ENCODE data around the gene TEX13A. TPM values are rescaled to one million over a fixed set of nuclear protein-coding genes. Genes with fewer than 3 reads are reported as not detected.

Gene TEX13A
- total RNA-seq, 1 donor from 2014 or later = not detected

GRCh38 chrX:105209406-105209805 lies 11.1 kb downstream of the TEX13A start:
- TF ChIP-seq CTCF (IDR thresholded peaks at IDR 0.05; ENCODE audit: insufficient read depth, low read length, poor library complexity, severe bottlenecking) = no peak
- no peaks in the 10 kb centered on the region for H3K27me3 ChIP-seq (ENCODE audit: control insufficient read depth, insufficient read depth, low read length)
- DNase-seq (ENCODE audit: low read depth) = no peak
- H3K36me3 ChIP-seq (ENCODE audit: control insufficient read depth, insufficient read depth, low read length) = no peaks in the 10 kb centered on the region
- H3K4me3 ChIP-seq (ENCODE audit: low read depth, low read length) = no peak overlapping the region

GRCh38 chrX:105191878-105192277 lies 28.6 kb downstream of the TEX13A start:
- peak; percentile 69 for TF ChIP-seq CTCF (IDR thresholded peaks at IDR 0.05; ENCODE audit: insufficient read depth, low read length, poor library complexity, severe bottlenecking)
- no peak for DNase-seq (ENCODE audit: low read depth)
- H3K27me3 ChIP-seq (ENCODE audit: control insufficient read depth, insufficient read depth, low read length) = no peaks in the 10 kb centered on the region
- H3K4me3 ChIP-seq (ENCODE audit: low read depth, low read length) = no peak overlapping the region
- H3K36me3 ChIP-seq (ENCODE audit: control insufficient read depth, insufficient read depth, low read length) = no peaks in the 10 kb centered on the region

GRCh38 chrX:105190252-105190853 lies 30.1 kb downstream of the TEX13A start:
- DNase-seq (ENCODE audit: low read depth) = no peak
- Histone ChIP-seq H3K4me3 (ENCODE audit: low read depth, low read length) (no peak overlapping the region), H3K36me3 (ENCODE audit: control insufficient read depth, insufficient read depth, low read length) (no peaks in the 10 kb centered on the region), H3K27me3 (ENCODE audit: control insufficient read depth, insufficient read depth, low read length) (no peaks in the 10 kb centered on the region)
- TF ChIP-seq CTCF (IDR thresholded peaks at IDR 0.05; ENCODE audit: insufficient read depth, low read length, poor library complexity, severe bottlenecking) = peak; percentile 73

GRCh38 chrX:105189093-105189492 lies 31.4 kb downstream of the TEX13A start:
- DNase-seq (ENCODE audit: low read depth) = no peak
- H3K36me3 ChIP-seq (ENCODE audit: control insufficient read depth, insufficient read depth, low read length) = no peaks in the 10 kb centered on the region
- no peaks in the 10 kb centered on the region for H3K27me3 ChIP-seq (ENCODE audit: control insufficient read depth, insufficient read depth, low read length)
- no peak overlapping the region for H3K4me3 ChIP-seq (ENCODE audit: low read depth, low read length)
- no peak for TF ChIP-seq CTCF (IDR thresholded peaks at IDR 0.05; ENCODE audit: insufficient read depth, low read length, poor library complexity, severe bottlenecking)

- TF ChIP-seq CTCF (IDR thresholded peaks at IDR 0.05; ENCODE audit: insufficient read depth, low read length, poor library complexity, severe bottlenecking) = no peak
- no peak for DNase-seq (ENCODE audit: low read depth)
- no peak overlapping the region for H3K4me3 ChIP-seq (ENCODE audit: low read depth, low read length)
- H3K27me3 ChIP-seq (ENCODE audit: control insufficient read depth, insufficient read depth, low read length) = no peaks in the 10 kb centered on the region
- H3K36me3 ChIP-seq (ENCODE audit: control insufficient read depth, insufficient read depth, low read length) = no peaks in the 10 kb centered on the region
Observed at GRCh38 chrX:105179644-105180043, 40.9 kb downstream of the TEX13A start.

- Histone ChIP-seq H3K27me3 (ENCODE audit: control insufficient read depth, insufficient read depth, low read length) (no peaks in the 10 kb centered on the region), H3K4me3 (ENCODE audit: low read depth, low read length) (no peak overlapping the region), H3K36me3 (ENCODE audit: control insufficient read depth, insufficient read depth, low read length) (no peaks in the 10 kb centered on the region)
- DNase-seq (ENCODE audit: low read depth) = no peak
- TF ChIP-seq CTCF (IDR thresholded peaks at IDR 0.05; ENCODE audit: insufficient read depth, low read length, poor library complexity, severe bottlenecking) = no peak
Observed at GRCh38 chrX:105173071-105173470, 47.4 kb downstream of the TEX13A start.
